Right lobe of liver (tissue), 4 donors: ENCODE measurements around the gene THG1L.

ENCODE experiments used
- CTCF ChIP-seq, 4 donors: fragments of 200-600 bp in 3 of 4; fragments of 450-650 bp in 1 of 4; IDR thresholded peaks; one replicate each; pipeline versions ENCODE4 v1.5.1 to v1.8.0; 2016 to 2022; ENCODE audit warnings: antibody characterized with exemption in 4 of 4, mild to moderate bottlenecking in 2 of 4
- POLR2A ChIP-seq: fragments of 450-650 bp; IDR thresholded peaks from one replicate; pipeline ENCODE4 v1.6.1; 2017; ENCODE audit warnings: antibody characterized with exemption, mild to moderate bottlenecking
- donor health status: DM: no; HTN: no; CAD: no.
- donor health status: DM: no; HTN: no; CAD: no.
- donor health status: DM: no; HTN: yes; CAD: no.

- no peak for TF ChIP-seq CTCF (IDR thresholded peaks at IDR 0.05)
- TF ChIP-seq POLR2A: no peak
Measured at GRCh38 chr5:157710882-157711281, 20.3 kb upstream of the THG1L start.
